CD4-positive, alpha-beta T cell treated with Interleukin-15 for 4 hours (primary cell): Measurements from ENCODE around the gene CENPT.

ENCODE experiments used
- DNase-seq: peaks from one replicate; pipeline ENCODE4 v3.0.0-alpha.2; 2020; ENCODE audit warnings: low spot score

Gene CENPT

DNA sequence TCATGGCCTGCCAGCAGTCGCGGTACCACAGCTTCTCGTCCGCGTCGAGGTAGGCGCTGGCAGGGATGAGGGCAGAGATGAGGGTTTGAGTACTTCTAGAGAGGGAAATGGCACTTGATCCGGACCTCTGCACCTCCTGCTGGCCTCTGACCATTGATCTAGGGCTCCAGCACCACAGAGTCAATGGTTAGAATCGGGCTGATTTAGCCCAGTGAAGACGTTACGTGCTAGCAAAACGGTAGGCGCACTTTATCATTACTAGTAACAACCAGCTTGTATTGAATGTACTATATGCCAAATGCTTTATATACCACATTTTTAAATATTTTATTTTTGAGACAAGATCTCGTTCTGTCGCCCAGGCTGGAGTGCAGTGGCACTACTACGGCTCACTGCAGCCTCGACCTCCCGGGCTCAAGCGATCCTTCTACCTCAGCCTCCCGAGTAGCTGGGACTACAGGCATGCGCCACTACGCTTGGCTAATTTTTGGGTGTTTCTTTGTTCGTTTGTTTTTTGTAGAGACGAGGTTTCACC, 40.3 kb downstream of the CENPT start:
- DNase-seq, result no peak

GRCh38 chr16:67806428-67807147, 40.9 kb downstream of the CENPT start, which contains the start of the genes RANBP10 and TSNAXIP1:
TSS of gene RANBP10 (minus strand) at chr16:67806560. CDS start at chr16:67806536, 24 bp downstream.
TSS of gene TSNAXIP1 (plus strand) at chr16:67806889. CDS start at chr16:67807150, 261 bp downstream.
- DNase-seq, result peak; percentile 98

DNA sequence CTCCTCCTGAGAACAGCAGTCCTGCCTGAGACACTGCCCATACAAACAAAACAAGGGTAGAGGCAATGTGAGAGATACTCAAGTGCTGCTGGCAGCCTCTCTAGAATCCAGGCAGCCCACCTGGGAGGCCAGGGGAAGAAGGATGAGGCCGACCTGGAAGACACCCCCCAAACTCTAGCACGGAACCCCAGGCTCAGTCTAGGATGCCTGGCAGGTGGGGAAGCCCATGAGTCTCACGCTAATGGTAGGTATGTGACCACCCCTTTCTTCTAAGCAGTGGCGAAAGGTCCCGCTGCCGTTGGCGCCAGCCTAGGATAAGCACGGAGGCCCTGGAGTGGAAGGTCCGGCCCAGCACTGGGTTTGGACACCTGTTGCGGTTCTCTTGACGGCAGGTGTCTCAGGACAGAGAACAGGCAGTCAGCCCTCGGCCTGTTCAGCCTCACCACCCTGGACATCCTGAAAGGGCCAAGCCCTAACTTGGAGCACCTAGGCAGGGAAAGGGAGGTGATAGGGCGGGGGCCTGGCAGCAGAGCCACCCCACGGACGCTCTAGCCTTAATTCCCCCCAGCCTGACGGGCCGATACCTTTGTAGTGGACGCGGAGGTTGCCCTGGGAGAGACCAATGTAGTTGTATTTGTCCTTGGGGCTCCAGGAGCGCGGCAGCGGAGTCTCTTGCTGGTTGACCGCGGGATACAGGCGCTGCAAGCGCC, 41.6 kb downstream of the CENPT start:
- no peak for DNase-seq

DNA sequence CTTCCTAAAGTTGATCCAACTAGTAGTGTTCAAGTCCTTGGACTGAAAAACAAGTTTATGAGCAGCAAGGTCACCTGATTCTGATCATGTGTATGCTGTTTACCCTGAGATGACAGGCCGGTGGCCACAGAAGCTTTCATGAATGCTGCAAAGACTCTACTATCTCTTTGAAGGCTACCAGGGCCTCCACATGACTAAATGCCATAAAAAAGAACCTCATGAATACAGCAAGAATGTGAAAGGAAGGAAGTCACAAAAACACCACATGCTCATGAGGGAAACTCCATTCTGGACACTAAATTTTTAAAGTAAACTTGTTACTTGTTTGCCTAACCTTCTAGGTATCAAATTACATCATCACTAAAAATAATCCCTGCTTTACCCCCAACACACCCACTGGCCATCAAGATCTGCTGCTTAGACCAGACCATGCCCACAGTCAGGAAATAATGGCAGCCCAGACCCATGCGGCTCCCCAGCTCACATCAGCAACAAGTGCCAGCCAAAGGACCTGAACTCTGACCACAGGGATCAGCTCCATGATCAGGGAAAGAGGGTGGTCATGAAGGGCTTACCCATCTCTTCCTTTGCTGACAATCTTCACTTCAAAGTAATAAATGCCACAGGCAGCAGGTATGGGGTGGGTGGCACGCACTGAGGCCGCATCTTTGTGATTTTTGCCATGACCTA, 42.5 kb downstream of the CENPT start:
- no peak for DNase-seq

DNA sequence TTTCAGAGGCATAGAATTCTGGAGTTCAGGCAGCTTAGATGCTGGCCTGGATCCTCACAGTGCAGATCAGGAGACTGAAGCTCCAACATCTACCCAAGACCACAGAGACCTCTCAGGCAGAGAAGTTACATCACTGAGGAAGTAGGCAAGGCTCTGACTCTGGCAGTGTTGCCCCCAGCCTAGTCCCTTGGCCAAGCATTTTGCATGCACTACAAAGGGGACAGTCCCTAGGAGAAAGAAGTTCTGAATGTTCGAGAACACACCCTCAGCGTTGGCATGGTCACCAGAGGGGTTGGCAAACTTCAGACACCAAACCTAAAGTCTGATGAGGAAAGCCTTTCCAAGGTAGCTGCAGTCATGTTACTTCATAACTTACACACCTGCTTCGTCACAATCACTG, 43.6 kb downstream of the CENPT start:
- no peak for DNase-seq

- DNase-seq, result peak; percentile 41
Observed at GRCh38 chr16:67801883-67802282, 45.6 kb downstream of the CENPT start.

DNA sequence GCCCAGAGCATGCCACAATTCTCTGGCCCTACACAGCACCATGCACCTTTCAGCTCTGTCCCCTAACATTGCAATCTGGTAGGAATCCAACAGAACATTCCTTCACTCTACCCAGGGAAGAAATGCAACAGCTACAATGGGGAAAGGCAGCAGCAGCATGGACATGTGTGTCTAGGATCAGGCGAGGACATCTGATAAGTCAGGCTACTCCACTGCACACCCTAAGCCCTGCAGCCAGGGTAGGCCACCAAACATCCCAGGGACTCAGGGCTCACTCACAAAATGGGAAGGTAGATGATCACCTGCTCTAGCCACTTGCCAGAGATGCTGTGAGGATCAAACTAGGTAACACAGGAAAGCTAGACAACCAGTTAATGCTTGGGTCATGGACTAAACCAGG, 46.3 kb downstream of the CENPT start:
- DNase-seq, result no peak

GRCh38 chr16:67800338-67800926, 47.1 kb downstream of the CENPT start:
- no peak for DNase-seq

DNA sequence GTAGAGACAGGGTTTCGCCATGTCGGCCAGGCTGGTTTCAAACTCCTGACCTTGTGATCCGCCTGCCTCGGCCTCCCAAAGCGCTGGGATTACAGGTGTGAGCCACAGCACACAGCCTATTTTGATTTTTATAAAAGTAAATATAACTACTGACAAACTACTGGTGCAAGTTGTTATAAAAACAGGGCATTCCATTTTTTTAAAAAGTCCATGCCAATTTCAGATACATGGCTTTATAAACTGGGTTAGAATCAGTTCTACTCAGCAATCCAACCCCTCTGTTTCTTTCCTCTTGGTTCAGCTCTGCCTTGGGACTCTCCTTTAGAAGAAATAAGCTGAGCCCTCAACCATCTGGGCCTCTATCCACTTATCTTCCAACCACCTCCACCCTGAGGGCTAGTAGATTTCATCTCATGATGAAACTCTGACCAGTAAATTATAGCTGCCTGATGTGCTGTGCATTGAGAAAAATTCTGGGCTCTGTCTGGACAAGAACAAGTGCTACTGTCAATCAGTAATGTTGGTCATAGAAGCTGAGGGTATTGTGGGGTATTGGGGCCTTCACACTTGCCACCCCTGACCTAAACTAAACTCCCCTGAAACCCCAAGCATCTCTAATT, 51.3 kb downstream of the CENPT start:
- DNase-seq, result no peak

GRCh38 chr16:67790071-67790470, 57.4 kb downstream of the CENPT start:
- DNase-seq, result no peak

GRCh38 chr16:67786491-67786890, 61.0 kb downstream of the CENPT start:
- DNase-seq, result no peak

DNA sequence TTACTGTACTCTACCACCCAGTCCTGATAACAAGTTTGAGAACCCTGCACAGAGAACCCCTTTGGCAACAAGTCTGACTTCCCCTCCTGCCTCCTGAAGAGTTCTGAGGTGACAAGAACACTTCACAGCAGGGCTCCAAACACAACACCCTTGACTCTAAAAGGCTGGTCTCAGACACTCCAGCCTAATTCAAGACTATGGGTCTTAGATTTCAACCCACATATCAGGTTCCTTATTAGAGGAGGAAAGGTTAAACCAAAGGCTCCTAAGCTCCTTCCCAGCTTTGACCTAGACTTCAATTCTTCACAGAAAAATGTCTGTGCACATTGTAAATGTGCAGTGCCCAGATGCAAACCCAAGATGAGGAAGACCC, 64.2 kb downstream of the CENPT start:
- DNase-seq, result no peak

DNA sequence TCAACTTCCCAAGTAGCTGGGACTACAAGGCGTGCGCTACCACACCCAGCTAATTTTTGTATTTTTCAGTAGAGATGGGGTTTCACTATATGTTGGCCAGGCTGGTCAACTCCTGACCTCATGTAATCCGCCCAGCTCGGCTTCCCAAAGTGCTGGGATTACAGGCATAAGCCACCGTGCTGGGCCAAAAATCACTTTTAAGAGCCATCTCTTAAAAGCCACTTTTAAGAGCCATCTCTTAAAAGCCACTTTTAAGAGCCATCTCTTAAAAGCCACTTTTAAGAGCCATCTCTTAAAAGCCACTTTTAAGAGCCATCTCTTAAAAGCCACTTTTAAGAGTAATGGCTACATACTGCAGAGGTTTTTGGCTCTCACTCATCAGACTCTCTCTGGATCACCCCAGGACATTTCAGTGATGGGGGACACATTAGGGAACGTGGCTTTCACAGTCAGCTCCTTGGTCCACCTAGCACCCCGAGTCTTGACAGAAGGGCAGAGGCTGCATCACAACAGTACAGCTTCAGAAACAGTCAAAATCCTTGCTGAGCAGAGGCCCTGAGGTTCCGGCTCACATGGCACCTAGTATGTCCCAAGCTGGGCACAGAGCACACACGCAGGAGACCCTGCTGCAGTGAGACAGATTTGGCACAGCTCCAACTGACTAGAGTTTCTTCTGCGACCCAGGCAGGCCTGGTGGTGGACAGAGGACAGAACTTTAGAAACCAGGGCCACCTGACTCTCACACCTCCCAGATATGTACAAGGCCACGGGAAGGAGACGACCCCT, 64.7 kb downstream of the CENPT start:
- no peak for DNase-seq

DNA sequence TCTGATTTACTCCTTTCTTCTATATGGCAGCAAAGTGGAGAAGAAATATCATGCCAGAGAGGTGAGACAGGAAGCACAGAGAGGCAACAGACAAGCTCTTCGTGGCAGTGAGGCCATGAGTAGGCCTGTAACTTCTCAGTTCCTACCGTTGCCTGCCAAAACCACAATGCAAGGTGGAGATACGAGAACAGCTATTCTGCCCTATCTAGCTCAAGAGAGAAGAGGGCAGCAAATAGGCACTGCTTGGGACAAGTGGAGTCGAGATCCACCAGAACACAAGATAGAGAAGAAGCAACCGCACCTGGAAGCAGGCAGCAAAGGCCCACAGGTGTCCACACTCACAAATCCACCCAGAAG, 66.0 kb downstream of the CENPT start:
- DNase-seq, result peak; percentile 6

GRCh38 chr16:67780847-67781564, 66.5 kb downstream of the CENPT start:
- DNase-seq, result no peak

- no peak for DNase-seq
Observed at GRCh38 chr16:67779256-67780014, 68.1 kb downstream of the CENPT start.
